GM21723 (cell line): ENCODE data around the gene RAP2A.

ENCODE experiments used
- ATAC-seq: cut with Tn5 transposase; IDR thresholded peaks from one replicate; pipeline ENCODE4 v1.9.1; 2021; ENCODE audit warnings: mild to moderate bottlenecking, moderate library complexity; ENCODE audit not compliant: unreplicated experiment

The RAP2A gene

GRCh38 chr13:97446448-97446847 is 12.5 kb downstream of the RAP2A start:
- ATAC-seq, result no peak

- no peak for ATAC-seq
Observed at GRCh38 chr13:97448503-97449251, 14.7 kb downstream of the RAP2A start.

GRCh38 chr13:97454699-97455098 is 20.7 kb downstream of the RAP2A start:
- ATAC-seq, result no peak

GRCh38 chr13:97456047-97456446 is 22.1 kb downstream of the RAP2A start:
- ATAC-seq, result no peak

- peak; percentile 45 for ATAC-seq
Observed at GRCh38 chr13:97459215-97459777, 25.3 kb downstream of the RAP2A start.

GRCh38 chr13:97460004-97460775 is 26.2 kb downstream of the RAP2A start:
- ATAC-seq, result peak; percentile 95

- no peak for ATAC-seq
Observed at GRCh38 chr13:97460853-97461252, 26.9 kb downstream of the RAP2A start.

- ATAC-seq, result no peak
Observed at GRCh38 chr13:97464561-97464960, 30.6 kb downstream of the RAP2A start.

GRCh38 chr13:97466722-97467121 is 32.8 kb downstream of the RAP2A start:
- ATAC-seq, result no peak

GRCh38 chr13:97468331-97468730 is 34.4 kb downstream of the RAP2A start:
- no peak for ATAC-seq

- ATAC-seq, result no peak
Observed at GRCh38 chr13:97471711-97472110, 37.7 kb downstream of the RAP2A start.

- ATAC-seq, result no peak
Observed at GRCh38 chr13:97474349-97474980, 40.5 kb downstream of the RAP2A start.

GRCh38 chr13:97475011-97475410 is 41.0 kb downstream of the RAP2A start:
- no peak for ATAC-seq

GRCh38 chr13:97477844-97478243 is 43.9 kb downstream of the RAP2A start:
- ATAC-seq, result no peak

GRCh38 chr13:97478247-97478646 is 44.3 kb downstream of the RAP2A start:
- ATAC-seq, result no peak

GRCh38 chr13:97483465-97483864 is 49.5 kb downstream of the RAP2A start:
- ATAC-seq, result no peak

- ATAC-seq, result no peak
Observed at GRCh38 chr13:97484301-97484700, 50.3 kb downstream of the RAP2A start.

- no peak for ATAC-seq
Observed at GRCh38 chr13:97485320-97485719, 51.4 kb downstream of the RAP2A start.

GRCh38 chr13:97490702-97491307 is 56.8 kb downstream of the RAP2A start:
- ATAC-seq, result no peak

- ATAC-seq, result no peak
Observed at GRCh38 chr13:97491452-97491851, 57.5 kb downstream of the RAP2A start.

GRCh38 chr13:97492257-97492656 is 58.3 kb downstream of the RAP2A start:
- ATAC-seq, result no peak
